Skeletal muscle satellite cell (primary cell): ENCODE measurements around the gene LHFPL2.

Experiments
- H3K27me3 ChIP-seq: 2 replicates; pipeline ENCODE4 v1.7.0; 2013; ENCODE audit warnings: low read length; ENCODE audit not compliant: control insufficient read depth, insufficient read depth
- H3K36me3 ChIP-seq: 2 replicates; pipeline ENCODE4 v1.7.0; 2013; ENCODE audit warnings: mild to moderate bottlenecking, control low read depth, low read length; ENCODE audit not compliant: insufficient read depth
- H3K4me1 ChIP-seq: 2 replicates; pipeline ENCODE4 v1.7.0; 2013; ENCODE audit warnings: low read length; ENCODE audit not compliant: control insufficient read depth, insufficient read depth
- H3K4me2 ChIP-seq: 2 replicates; pipeline ENCODE4 v1.7.0; 2013; ENCODE audit warnings: mild to moderate bottlenecking, low read length
- H3K4me3 ChIP-seq: 2 replicates; pipeline ENCODE4 v1.7.0; 2013; ENCODE audit warnings: low read length
- H3K9ac ChIP-seq: 2 replicates; pipeline ENCODE4 v1.7.0; 2013; ENCODE audit warnings: mild to moderate bottlenecking, low read depth, low read length, moderate library complexity
- H3K9me3 ChIP-seq: replicated peaks from 2 replicates; pipeline ENCODE4 v1.7.0; 2013; ENCODE audit warnings: mild to moderate bottlenecking, control low read depth, low read length

LHFPL2 gene

DNA sequence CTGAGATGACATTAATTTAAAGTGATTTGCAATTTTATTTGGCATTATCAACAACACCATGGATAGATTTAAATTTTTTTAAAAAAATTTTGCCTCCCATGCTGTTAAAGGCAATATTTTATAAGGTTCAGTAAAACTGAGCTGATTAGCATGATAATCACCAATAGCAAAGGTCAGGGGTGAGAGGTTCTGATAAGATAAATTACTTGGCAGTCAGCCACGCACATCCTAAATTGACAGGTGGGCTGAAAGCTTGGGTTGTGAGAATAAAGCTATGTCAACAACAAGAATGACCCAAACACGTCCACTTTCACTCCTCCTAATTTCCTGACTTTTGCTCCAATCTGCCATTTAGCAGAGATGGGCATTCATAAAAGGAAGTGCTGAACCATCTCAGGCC, 127.1 kb downstream of the LHFPL2 start:
- Histone ChIP-seq H3K9me3 (no peaks in the 10 kb centered on the region), H3K9ac (no peak overlapping the region), H3K4me2 (no peak overlapping the region), H3K27me3 (no peaks in the 10 kb centered on the region), H3K36me3 (no peaks in the 10 kb centered on the region), H3K4me1 (peaks cover 56% of the 10 kb centered on the region), H3K4me3 (no peak overlapping the region)

- peak overlapping the region; percentile 80 for H3K9ac ChIP-seq
- peaks cover 61% of the 10 kb centered on the region for H3K4me1 ChIP-seq
- no peaks in the 10 kb centered on the region for H3K36me3 ChIP-seq
- peak overlapping the region; percentile 22 for H3K4me3 ChIP-seq
- H3K4me2 ChIP-seq, result peak overlapping the region; percentile 54
- H3K9me3 ChIP-seq, result no peaks in the 10 kb centered on the region
- no peaks in the 10 kb centered on the region for H3K27me3 ChIP-seq
Observed at GRCh38 chr5:78519198-78519941, 129.2 kb downstream of the LHFPL2 start.

DNA sequence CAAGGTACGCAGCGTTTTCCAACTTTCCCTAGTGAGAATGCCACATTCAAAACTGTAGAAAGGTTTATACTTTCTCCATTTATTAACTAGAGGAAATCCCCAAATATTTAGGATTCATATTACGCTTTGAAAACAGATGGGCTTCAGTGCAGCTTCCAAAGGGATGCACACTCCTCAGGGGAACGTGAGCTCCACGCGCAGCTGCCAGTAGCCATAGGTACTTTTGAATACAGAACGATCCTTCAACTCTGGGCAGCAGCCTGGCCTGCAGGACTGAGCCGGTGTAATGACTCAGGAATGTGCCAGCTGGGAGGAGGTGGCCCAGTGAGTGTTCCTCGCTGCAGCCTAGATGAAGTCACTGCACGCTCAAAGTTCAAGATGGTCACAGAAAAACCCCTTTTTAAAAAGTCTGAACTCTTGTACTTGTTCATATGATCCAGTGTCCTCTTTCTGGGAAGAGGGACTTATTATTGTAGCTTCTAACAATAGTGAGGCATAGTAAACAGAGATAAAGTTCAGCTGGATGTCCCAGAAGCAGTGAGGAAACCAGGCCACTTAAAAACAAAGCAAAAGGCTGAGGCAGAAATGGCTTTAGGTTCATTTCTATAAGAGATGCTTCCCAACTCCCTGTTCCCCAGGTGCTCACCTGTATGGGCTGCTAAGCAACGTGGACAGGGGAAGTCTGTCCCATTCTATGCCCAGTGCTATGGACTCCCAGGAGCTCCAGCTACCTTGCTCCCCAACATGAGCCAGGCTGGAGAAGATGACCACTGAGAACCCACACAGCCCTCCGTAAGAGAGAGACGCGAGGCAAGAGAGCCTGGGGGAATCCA, 130.0 kb downstream of the LHFPL2 start:
- H3K9me3 ChIP-seq, result no peaks in the 10 kb centered on the region
- H3K4me3 ChIP-seq, result peak overlapping the region; percentile 22
- H3K36me3 ChIP-seq, result no peaks in the 10 kb centered on the region
- H3K9ac ChIP-seq, result peak overlapping the region; percentile 80
- no peaks in the 10 kb centered on the region for H3K27me3 ChIP-seq
- peaks cover 64% of the 10 kb centered on the region for H3K4me1 ChIP-seq
- peak overlapping the region; percentile 58 for H3K4me2 ChIP-seq

DNA sequence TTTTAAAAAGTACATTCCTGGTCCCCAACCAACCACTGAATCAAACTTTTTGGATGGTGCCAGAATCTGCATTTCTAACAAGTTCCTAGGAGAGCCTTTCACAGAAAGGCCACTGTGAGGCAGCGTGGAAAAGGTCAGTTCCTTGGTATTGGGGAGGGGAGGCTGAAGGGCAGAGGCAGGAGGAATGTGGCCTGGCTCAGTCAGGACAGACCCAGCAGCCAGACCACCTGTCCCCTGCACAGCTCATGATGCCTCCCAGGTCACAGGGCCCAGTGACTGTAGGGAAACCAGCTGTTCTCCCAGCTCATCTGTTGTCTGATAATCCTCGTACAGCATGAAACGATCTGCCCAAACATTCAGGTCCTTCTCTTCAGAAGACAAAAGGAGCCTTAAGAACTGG, 132.9 kb downstream of the LHFPL2 start:
- H3K27me3 ChIP-seq, result no peaks in the 10 kb centered on the region

DNA sequence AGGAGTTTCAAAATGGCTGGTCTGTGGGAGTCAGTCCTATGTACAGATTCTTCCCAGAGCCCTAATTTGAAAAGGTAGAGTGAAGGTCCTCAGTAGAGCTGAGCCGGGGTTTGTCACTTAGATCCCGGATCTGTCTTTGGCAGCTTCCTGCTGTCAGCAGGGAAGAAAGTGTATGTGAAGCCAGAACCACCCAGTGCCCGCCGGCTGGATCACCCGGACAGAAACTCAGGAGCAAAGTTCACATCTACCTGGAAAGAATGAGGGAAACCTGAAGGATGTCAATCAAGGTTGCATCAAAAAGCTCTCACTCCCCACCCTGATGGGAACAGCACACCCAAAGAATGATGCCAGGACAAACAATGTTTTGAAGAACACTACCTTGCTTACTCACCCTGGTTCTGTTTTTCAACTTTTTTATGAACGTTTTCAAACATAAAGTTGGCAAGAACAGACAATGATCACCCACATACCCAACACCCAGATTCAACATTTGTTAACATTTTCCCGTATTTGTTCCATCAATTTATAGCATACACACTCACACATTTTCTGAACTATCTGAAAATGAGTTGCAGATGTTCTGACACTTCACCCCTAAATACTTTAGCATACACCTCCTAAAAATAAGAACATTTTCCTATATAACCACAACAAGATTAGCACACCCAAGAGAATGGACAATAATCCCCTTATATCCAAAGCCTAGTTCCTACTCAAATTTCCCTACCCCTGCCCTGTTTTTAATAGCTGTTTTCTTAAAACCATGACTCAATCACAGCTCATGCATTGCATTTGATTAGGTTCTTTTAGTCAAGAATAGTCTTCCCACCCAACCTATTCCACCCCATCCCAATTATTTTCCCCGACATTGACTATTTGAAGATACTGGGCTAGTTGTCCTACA, 133.9 kb downstream of the LHFPL2 start:
- Histone ChIP-seq H3K9ac (peak overlapping the region; percentile 47), H3K27me3 (no peaks in the 10 kb centered on the region), H3K4me1 (peaks cover 80% of the 10 kb centered on the region), H3K4me3 (peak overlapping the region; percentile 34), H3K9me3 (no peaks in the 10 kb centered on the region), H3K4me2 (peak overlapping the region; percentile 35), H3K36me3 (no peaks in the 10 kb centered on the region)

More for the DNA sequence above, 132.9 kb downstream of the LHFPL2 start:
- Histone ChIP-seq H3K4me2 (peak overlapping the region; percentile 35), H3K36me3 (no peaks in the 10 kb centered on the region), H3K9ac (peak overlapping the region; percentile 47), H3K4me3 (peak overlapping the region; percentile 34), H3K4me1 (peaks cover 78% of the 10 kb centered on the region), H3K9me3 (no peaks in the 10 kb centered on the region)

- Histone ChIP-seq H3K4me1 (peaks cover 80% of the 10 kb centered on the region), H3K9me3 (no peaks in the 10 kb centered on the region), H3K4me2 (no peak overlapping the region), H3K27me3 (no peaks in the 10 kb centered on the region), H3K36me3 (no peaks in the 10 kb centered on the region), H3K4me3 (no peak overlapping the region), H3K9ac (no peak overlapping the region)
Observed at GRCh38 chr5:78513441-78513840, 135.1 kb downstream of the LHFPL2 start.

DNA sequence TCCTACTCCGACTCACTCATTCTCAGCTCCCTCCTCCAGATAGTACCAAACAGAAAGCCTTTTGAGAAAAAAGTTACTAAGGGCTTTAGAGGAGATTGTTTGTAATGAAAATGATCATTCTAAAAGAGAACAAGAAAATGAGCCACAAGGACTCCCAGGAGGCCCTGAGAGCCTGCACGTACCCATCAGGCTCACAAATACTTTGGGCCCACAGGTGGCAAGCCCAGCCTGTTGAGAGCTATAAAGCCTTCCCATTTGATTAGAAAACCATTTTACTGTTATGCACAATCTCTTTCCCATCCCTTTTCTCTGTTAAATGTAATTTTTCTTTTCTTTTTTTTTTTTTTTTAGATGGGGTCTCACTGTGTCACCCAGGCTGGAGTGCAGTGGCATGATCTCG, 136.1 kb downstream of the LHFPL2 start:
- H3K4me2 ChIP-seq, result no peak overlapping the region
- no peaks in the 10 kb centered on the region for H3K36me3 ChIP-seq
- H3K4me1 ChIP-seq, result peaks cover 81% of the 10 kb centered on the region
- no peak overlapping the region for H3K4me3 ChIP-seq
- no peaks in the 10 kb centered on the region for H3K9me3 ChIP-seq
- H3K9ac ChIP-seq, result no peak overlapping the region
- no peaks in the 10 kb centered on the region for H3K27me3 ChIP-seq

DNA sequence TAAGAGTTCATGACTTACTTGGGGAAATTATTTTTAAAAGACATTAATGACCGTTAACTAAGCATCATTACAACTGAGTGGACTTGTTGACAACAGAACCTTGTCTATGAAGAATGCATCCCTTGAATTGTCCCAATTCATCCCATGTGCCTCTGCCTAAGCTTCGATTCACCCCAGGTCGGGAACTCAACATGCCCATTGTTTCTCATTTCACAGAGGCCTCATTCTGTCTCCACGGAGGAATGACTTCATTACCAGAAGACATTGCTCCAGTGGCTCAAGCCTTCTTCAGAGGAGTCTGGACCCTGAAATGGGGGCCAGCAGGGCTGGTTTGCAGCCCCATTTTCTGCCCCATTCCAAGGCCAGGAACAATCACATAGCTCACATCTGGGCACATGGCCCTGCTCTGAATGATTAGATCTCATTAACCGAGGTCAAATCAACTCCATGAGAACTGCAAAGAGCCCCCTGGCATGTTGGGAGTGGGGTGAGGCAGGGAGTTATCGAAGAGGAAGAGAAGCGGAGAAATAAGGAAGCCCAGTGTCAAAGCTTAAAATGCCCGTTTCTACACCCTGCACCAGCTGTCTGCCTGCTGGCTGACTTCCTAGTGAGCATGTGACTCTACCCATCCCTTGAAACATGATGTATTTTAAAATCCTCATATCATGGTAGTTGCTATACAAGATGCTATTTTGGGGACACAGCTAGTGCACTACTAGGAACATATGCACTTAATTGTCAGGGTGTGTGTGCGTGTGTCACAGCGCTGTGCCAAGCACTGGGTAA, 137.3 kb downstream of the LHFPL2 start:
- H3K4me2 ChIP-seq, result no peak overlapping the region
- H3K4me1 ChIP-seq, result peaks cover 81% of the 10 kb centered on the region
- H3K4me3 ChIP-seq, result peak overlapping the region; percentile 11
- no peaks in the 10 kb centered on the region for H3K9me3 ChIP-seq
- no peaks in the 10 kb centered on the region for H3K27me3 ChIP-seq
- no peaks in the 10 kb centered on the region for H3K36me3 ChIP-seq
- H3K9ac ChIP-seq, result no peak overlapping the region

DNA sequence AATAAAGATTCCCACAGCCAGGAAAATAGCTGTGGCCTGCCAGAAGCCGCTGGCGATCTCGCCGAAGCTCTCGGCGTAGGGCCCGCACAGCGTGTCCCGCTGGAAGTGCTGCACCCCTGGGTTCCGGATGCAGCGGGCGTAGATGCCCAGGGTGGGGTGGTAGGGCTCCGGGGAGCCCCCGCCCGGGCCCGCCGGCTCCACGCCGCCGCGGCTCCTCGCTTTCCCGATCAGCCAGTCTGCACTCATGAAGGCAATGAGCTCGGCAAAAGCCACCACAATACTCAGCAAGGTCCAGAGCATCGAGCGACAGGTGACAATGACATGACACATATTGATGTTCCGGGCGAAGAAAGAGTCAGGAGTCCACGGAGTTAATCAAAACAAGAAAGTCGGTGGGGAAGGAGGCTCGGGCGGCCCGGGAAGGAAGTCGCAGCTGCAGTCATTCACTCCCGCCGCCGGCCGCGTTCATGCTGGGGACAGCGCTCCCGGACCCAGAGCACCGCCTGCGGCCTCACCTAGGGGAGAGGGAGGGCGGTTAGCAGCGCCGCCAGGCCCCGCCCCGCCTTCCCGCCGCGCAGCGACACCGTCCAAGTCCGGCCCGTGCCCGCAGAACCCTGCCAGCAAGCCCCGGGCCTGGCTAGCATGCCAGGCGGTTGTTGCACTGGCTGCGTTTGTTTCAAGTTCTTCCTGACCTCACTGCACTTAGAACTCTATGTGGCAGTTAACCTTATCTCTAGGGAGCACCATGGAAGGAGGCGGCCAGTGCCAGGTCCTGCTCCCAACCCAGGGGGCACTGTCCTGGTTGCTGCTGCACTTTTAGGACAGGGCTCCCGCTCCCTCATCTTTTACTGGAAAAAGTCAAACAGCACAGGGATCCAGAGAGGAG, 138.4 kb downstream of the LHFPL2 start:
- Histone ChIP-seq H3K4me3 (peak overlapping the region; percentile 77), H3K27me3 (no peaks in the 10 kb centered on the region), H3K9ac (peak overlapping the region; percentile 84), H3K36me3 (no peaks in the 10 kb centered on the region), H3K9me3 (no peaks in the 10 kb centered on the region), H3K4me2 (peak overlapping the region; percentile 90), H3K4me1 (peaks cover 81% of the 10 kb centered on the region)
